Activated CD4-positive, alpha-beta T cell treated with anti-CD3 and anti-CD28 coated beads, Interleukin-2, amount 50 U/mL, for 48 hours (primary cell): ENCODE measurements around the gene NAP1L1.

Experiments
- DNase-seq, 2 experiments: peaks; one replicate each; pipeline ENCODE4 v3.0.0-alpha.2; 2020

NAP1L1 gene, protein sequence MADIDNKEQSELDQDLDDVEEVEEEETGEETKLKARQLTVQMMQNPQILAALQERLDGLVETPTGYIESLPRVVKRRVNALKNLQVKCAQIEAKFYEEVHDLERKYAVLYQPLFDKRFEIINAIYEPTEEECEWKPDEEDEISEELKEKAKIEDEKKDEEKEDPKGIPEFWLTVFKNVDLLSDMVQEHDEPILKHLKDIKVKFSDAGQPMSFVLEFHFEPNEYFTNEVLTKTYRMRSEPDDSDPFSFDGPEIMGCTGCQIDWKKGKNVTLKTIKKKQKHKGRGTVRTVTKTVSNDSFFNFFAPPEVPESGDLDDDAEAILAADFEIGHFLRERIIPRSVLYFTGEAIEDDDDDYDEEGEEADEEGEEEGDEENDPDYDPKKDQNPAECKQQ

DNA sequence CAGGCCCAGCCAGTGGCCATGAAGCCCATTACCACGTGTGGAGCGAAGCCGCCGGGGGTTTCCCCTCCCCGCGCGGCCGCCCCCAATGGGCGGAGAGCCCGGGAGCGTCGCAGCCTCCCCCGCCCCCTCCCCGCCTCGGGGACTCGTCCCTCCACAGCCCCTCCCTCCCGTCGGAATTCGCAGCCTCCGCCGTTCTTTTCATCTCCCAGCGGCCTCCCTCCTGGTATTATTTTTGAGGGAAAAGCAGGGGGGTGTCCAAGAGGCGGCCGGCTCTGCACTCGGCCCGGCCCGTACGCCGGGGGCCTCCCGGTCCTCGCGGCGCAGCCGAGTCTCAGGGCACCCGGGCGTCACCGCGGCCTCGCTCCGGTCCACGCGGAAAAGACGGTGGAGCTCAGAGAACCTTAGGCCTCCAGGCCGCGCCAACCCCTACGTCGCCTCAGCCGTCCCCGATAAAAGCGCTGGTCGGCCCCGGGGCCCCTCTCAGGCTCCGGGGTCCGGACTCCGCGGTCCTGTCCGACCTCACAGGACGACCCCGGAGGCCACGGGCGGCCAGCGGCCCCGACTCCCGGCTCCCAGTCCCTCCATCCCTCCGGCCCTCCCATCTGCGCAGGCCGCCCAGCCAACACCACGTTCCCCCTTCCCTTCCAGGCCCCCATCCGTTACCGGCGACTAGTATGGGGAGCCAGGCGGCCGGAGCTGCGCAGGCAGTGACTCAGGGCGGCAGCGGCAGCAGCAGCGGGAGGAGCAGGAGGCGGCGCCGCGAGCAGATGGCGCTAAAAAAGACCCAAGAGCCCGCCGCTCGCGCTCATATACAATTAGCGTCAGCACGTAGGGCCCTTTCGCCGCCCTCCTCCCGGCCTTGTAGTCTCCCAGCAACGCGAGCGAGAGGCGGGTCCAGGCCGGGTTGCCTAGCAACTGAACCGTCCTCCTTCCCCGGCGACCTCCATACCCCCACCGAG is at the start of gene NAP1L1:
Gene NAP1L1 (minus strand): TSS at position 782 of the 959 bp plus-strand sequence. CDS start 10,466 bp downstream, outside the sequence.
- DNase-seq, result peak; percentile 98

DNA sequence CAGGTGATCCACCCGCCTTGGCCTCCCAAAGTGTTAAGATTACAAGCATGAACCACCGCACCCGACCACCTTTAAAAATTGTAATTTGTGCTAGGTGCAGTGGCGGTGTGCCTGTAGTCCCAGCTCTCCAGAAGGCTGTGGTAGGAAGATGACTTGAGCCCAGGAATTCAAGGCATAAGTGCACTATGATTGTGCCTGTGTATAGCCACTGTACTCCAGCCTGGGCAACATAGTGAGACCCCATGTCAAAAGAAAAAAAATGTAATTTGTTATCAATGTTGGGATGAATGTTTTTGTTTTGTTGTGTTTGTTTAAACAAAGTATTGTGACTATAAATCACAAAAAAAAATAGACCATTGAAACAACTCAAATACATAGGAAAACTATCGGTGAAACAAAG is 43.1 kb upstream of the NAP1L1 start:
- no peak for DNase-seq

DNA sequence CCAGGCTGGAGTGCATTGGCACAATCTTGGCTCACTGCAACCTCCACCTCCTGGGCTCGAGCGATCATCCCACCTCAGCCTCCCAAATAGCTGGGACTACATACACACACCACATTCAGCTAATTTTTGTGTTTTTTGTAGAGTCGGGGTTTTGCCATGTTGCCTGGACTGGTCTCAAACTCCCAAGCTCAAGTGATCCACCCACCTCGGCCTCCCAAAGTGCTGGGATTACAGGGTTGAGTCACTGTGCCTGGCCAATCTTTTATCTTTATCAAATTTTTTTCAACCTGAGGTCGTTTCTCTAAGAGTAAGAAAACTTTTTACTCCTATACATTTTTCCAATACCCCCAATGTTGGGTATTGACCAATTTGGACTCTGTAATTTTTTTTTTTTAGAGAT is 40.0 kb upstream of the NAP1L1 start:
- no peak for DNase-seq

DNA sequence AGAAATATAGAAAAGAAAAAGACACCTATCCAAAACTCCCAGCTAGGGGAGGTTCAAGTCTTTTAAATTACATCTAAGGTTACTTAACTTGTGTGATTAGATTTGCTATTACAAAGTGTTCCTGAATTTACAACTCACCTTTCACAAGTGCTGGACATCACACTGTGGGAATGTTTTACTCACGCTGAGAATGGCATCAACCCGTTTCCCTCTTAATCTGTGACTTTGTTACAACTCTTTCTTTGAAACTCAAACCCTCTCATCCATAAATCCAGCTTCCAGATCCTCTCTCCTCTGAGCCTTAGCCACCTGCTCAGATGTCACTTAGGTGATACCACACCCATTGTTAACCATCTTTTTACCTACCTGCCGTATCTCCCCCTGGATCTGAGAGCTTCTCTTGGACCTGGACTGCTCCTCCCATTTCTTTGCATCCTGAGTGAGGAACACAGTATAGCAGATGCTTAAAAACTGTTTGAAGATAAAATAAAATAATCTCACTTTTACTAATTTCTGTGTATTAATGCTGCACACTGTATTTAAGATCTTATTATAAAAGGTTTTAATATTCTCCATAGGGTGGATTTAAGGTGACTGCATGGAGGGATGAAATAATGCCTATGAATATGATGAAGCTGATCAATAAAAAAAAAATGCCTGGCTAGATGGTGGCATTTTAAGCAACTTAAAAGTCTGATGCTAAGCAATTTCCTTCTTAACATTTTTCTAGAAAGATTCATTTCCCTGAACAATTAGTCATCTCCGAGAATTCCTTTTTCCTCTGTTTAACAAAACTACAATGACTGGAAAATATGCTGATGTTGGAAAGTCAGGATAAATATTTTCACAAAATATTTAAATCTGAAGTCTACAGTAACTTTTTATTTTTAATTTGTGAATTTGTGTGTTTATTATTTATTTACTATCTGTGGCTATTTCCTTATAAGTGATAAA is 39.1 kb upstream of the NAP1L1 start:
- no peak for DNase-seq

DNA sequence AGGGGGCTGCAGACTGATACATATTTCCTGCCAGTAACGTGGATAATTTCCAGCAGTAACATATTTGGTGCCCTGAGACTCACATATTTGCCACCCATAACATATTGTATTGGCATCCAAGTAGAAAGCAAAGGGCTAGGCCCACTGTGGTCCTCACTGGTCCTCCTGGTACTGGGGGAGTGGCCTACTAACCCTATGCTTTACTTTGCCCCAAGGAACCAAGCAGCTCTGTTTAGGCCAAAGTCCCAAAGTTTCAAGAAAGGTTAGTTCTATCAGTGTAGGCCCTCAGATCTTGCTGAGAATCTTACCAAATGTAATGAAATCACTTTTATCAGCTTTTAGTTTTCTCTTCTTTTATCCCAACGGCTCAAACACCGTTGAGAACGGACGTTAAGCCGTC is 35.4 kb upstream of the NAP1L1 start:
- DNase-seq, result no peak

DNA sequence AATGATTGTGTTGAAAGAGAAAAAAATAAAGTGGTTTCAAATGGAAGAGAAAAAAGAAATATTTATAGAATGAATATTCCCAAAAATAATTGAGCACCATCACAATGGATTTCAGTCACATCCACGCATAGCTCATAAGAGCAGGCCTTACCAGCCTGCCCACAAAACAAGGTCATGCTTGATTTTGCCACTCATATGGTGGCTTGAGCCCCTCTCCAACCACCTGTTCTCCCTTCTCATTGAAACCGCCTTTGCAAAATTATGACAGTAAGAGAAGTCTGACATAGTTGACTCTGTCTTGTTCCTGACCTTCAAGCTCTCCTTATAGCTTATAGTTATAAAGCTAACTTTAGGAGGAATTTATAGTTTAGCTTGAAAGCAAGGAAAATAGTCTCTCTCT is 33.3 kb upstream of the NAP1L1 start:
- DNase-seq, result no peak

DNA sequence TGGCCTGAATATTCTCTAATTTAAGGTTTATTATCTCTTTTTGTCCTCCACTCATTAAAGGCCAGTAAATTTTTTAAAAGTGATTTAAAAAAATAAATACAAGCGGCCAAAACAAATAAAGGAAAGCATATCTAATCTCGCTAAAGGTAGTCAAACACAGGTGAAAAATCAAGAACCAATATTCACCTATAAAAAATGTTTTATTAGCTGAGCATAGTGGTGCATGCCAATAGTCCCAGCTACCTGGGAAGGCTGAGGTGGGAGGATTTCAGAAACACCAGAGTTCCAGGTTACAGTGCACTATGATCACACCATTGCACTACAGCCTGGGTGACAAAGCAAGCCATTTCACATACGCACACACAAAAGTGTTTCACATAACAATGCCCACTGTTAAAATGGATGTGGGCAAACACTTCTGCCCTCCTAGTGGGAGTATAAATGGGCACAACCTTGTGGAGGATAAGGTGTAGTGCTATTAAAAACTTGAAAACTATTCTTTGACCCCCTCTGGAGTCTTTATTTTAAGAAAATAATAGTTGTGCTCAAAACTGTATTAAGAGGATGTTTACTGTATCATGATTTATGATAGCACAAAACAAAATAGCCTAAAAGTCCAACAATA is 32.7 kb upstream of the NAP1L1 start:
- DNase-seq, result no peak

DNA sequence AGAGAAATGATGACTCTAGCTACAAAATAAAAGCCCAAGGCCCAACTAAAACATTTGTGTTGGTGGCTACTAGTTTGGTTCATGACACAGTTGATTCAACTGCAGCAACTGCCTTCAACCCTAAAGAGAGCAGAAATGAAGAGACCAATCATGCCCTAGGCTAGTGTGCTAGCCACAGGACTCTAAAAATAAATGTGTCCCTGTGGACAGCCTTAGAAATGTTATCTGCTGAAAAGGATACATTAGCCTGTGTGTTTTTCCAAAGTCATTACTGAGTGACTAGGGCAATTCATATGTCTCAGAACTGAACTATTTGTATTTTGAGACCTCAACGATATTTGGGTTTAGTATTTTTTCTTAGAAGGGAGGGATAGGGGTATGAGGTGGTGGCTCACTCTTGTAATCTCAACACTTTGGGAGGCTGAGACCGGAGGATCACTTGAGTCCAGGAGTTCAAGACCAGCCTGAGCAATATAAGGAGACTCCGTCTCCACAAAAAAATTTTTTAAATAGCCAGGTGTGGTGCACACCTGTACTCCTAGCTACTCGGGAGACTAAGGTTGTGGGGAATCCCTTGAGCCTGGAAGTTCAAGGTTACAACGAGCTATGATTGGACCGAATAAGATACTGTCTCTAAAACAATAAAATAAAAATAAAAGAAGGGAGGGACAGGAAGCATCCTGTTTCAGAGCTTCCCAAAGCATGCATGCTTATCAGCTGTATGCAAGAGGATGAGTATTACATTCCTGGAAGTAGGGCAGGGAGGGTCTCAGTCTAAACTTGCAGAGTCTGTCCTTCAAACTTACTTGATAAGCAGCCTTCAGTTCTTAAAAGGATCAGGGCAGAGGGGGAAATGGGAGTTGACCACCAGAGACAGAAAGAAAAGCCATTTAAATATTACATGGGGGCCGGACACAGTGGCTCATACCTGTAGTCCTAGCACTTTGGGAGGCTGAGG is 29.6 kb upstream of the NAP1L1 start:
- no peak for DNase-seq

DNA sequence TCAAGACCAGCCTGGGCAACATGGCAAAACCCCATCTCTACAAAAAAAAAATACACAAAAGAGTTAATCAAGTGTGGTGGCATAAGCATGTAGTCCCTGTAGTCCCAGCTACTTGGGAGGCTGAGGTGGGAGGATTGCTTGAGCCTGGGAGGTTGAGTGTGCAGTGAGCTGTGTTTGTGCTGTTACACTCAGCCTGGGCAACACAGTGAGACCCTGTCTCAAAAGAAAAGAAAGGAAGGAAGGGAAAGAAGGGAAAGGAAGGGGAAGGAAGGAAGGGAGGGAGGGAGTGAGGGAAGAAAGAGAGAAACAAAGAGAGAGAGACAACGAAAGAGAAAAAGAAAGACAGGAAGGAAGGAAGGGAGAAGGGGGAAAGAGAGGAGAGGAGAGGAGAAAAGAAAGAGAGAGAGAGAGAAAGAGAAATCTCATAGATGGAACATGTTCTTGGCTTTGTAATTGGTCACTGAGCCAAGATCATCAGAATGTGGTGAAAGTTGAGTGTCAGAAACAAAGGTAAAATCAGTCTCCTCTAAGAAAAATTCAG is 26.8 kb upstream of the NAP1L1 start:
- no peak for DNase-seq

DNA sequence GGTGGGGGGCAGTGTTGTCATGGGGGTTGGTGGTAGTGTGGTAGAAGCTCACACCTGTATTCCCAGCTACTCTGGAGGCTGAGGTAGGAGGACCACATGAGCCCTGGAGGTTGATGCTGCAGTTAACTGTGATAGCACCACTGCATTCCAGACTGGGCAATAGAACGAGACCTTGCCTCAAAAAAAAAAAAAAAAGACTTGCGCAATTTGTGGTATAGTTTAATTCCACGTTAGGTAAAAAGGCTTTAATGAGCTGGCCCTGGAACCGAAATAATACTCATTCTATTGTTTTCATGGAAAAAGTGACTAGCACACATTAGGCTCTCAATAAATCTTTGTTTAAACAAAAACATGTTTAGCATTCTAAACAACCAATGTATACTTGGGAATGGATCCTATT is 25.4 kb upstream of the NAP1L1 start:
- DNase-seq, result no peak

DNA sequence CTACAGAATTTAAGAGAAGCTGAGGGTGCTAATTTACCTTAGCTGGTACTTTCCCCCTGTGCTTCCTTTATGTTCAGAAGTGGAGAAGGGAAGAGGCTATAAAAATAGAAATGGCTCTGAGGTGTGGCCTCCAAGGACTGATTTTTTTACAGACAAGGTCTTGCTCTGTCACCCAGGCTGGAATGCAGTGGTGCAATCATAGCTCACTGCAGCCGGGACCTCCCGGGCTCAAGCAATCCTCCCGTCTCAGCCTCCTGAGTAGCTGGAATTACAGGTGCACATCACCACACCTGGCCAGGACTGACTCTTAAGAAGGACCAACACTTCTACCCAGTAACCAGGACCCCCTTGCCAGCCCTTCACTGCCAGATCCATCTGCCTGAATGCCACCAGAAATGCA is 23.9 kb upstream of the NAP1L1 start:
- DNase-seq, result no peak

DNA sequence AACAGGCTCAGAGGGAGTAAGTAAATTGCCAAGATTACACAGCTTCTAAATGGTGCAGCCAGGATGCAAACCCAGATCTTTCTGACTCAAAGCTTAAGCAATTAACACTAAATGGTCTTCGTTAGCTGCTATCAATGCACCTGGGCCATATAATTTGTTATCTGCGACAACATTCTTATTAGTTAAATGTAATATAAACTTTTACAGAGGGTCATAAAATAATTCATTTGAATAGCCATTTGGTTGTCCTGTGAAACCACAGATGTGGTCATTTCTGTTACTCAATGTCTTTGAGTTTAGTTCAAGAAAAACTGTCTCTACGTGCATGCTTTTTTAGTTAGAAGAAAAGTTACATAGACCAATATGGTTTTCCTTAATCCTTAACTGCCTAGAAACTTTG is 22.1 kb upstream of the NAP1L1 start:
- no peak for DNase-seq

DNA sequence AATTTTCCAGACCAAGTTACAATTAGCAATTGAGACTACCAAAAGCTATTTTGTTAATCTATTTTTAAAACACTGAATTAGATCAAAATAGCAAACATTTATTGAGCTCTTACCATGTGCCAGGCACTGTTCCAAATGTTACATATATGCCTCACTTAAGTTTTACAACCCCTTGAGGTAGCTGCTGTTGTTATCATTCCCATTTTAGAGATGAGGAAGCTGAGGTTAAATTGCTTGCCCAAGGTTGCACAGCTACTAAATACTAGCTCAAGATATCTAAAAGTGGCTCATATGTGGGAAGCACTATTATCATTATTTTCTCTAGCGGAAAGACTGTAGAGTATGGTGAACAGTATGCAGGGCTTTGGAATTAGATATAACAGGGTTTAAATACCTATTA is 19.5 kb upstream of the NAP1L1 start:
- DNase-seq, result no peak

DNA sequence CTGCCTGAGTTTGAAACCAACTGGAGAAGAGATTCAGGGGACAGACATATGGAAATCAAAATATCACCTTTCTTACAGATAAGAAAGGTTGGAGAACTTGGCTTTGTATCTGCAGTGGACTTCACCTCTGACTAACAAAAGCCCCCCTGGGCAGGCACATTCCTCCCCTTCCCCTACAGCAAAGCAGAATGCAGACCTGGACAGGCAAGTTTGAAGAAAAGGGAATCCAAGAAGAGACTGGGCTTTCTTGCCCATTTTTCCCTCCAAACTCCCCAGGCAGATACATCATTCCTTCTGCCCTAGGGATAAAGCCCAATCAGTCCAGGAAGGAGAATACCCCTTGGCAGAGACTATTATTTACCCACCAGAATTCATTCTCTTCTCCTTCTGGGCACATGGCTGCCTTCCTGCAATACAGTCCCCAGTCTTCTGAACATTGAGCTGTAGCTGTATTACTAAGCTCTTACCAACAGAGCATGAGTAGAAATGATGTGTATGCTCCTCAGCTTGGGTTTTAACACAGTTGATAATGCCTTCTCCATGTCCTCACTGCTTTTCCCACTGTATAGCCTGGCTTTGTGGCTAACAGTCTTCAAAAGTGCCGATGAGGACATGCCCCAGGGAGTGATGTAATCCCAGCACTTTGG is 17.4 kb upstream of the NAP1L1 start:
- DNase-seq, result no peak

DNA sequence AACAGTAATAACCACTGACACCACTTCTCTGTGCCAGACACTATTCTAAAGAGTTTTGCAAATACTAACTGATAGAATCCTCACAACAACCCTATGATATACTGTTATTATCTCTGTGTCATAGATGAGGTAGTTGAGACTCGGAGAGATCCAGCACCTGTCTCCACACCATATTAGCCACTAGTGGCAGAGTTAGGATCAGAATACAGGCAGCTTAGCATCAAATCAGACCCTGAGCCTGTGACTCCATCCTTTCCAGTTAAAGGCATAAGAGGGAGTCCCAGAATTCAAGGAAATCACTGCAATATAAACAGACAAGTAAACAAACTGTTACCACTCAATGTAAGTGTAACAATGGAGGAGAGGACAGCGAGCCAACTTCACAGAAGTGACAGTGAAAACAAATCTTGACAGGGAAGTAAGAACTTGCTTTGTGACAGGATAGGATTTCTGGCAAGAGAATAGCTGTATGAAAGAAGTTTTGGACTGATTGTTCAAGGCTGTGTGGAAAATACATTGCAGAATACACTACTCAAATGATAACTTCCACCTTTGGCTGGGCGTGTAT is 11.7 kb upstream of the NAP1L1 start:
- no peak for DNase-seq

DNA sequence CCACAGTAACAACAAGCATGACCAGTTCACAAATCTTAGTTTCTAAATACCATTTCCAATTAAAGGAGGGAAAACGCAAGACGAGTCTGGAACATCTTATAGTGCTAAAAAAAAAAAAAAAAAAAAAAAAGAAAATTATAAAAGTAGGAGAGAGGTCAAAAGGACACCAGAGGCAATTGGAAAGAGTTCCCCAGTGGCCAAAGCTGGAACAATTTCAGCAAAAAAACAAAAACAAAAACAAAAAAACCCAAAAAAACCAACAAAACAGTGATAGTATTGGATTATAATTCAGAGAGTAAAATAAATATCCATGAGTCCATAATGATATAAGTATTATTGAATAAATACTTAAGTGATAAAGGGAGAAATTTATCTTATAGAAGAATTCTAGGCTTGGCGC is 10.3 kb upstream of the NAP1L1 start:
- DNase-seq, result no peak

DNA sequence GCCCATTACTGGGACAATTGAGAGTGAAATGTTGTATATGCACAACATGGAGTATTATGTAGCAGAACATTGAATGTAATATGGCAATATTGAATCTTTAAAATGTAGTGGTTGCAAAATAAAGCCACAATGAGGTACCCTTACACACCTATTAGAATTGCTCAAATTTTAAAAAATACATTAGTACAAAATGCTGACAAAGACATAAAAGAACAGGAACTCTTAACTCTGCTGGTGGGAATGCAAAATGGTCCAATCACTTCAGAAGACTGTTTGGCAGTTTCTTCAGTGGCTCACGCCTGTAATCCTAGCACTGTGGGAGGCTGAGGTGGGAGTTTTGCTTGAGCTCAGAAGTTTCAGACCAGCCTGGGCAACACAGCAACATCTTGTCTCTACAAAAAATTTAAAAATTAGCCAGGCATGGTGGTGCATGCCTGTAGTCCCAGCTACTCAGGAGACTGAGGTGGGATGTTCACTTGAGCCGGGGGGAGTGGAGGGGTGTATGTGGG is 6.8 kb upstream of the NAP1L1 start:
- no peak for DNase-seq

DNA sequence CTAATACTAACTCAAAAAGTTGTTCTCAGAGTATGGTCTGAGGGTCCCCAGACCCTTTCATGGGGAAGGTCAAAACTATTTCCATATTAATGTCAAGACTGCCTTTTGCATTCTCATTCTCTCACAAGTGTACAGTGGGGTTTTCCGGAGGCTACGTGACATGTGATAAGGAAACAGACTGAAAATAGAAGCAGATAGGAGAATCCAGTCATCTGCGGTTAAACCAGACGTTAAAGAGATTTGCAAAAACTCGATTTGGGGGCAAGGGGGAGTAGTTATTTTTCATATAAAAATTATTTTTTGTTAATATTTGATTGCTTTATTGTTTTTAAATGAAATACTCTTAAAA is 1.0 kb upstream of the NAP1L1 start:
- DNase-seq, result peak; percentile 21 to 48

DNA sequence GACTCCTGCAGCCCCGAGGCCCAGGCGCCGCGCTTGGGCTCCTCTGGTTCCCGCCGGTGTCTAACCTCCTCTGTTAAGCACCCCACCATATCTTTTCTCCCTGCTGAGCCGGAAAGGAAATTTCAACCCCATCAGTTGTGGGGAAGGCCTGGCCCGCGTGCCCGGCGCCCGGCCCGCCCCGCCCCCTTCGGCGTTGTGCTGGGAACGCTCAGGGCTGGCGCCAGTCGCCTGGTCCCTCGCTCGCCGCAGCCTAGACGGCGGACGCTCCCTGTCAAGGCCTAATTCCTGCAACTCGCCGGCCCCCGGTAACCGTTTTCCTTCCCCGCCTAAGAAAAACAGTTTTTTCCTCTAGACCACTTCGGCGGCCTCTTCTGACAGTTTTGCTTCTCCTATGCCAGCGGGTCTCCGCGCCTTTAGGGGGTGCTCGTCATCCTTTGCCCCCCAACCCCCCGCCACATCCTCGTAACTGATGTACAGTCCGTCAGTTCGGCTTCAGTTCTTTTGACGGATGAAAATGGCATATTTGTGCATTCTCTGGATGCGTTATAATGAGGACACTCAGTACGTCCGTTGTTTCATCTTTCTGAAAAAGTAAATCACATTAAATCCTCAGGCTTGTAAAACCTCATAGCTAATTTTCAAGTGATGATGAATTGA is 506 bp upstream of the NAP1L1 start:
- DNase-seq, result no peak
